C4-2B (cell line): Measurements from ENCODE around the gene EI24.
A peak's percentile ranks its signal among the peaks of the same experiment; 100 is the strongest.

Source experiments
- H3K27ac ChIP-seq: fragments of 450-650 bp; 2 replicates; pipeline ENCODE4 v1.5.1; 2017
- CTCF ChIP-seq: fragments of 450-650 bp; conservative IDR thresholded peaks from 2 replicates; pipeline ENCODE4 v1.5.1; 2017; ENCODE audit warnings: mild to moderate bottlenecking
- ZFX ChIP-seq: fragments of 450-650 bp; IDR thresholded peaks from 2 replicates; pipeline ENCODE4 v1.6.1; 2017

Gene EI24

GRCh38 chr11:125618383-125618782, 49.1 kb downstream of the EI24 start:
- no peak overlapping the region for H3K27ac ChIP-seq
- TF ChIP-seq CTCF, result no peak
- TF ChIP-seq ZFX, result no peak

GRCh38 chr11:125621995-125622394, 52.7 kb downstream of the EI24 start:
- H3K27ac ChIP-seq, result no peak overlapping the region
- TF ChIP-seq ZFX (no peak), CTCF (no peak)

- TF ChIP-seq ZFX, result no peak
- TF ChIP-seq CTCF, result no peak
- no peak overlapping the region for H3K27ac ChIP-seq
Measured at GRCh38 chr11:125623064-125623463, 53.8 kb downstream of the EI24 start.

- peak within 1 kb of the TSS; percentile 94 for H3K27ac ChIP-seq
Measured at GRCh38 chr11:125624756-125625213, 55.5 kb downstream of the EI24 start, which contains the start of gene CHEK1. CHEK1 (plus strand) TSS chr11:125625163; CDS start chr11:125626769, 1,606 bp downstream.

GRCh38 chr11:125625225-125625629, 56.0 kb downstream of the EI24 start:
- TF ChIP-seq ZFX (no peak), CTCF (no peak)
- peak overlapping the region; percentile 94 for H3K27ac ChIP-seq

More at GRCh38 chr11:125624756-125625213, 55.5 kb downstream of the EI24 start, which contains the start of gene CHEK1:
- TF ChIP-seq CTCF (no peak), ZFX (no peak)

GRCh38 chr11:125625630-125626287, 56.5 kb downstream of the EI24 start:
- peak overlapping the region; percentile 94 for H3K27ac ChIP-seq
- TF ChIP-seq ZFX (peak; percentile 97), CTCF (no peak)

- H3K27ac ChIP-seq, result peak overlapping the region; percentile 94
- peak; percentile 67 for TF ChIP-seq CTCF
- no peak for TF ChIP-seq ZFX
Measured at GRCh38 chr11:125626288-125626950, 57.1 kb downstream of the EI24 start.
